Mesothelial cell of epicardium (in vitro differentiated cells): ENCODE measurements around the gene USH2A. TPM values are rescaled to one million over a fixed set of nuclear protein-coding genes. Genes with fewer than 3 reads are reported as not detected.

Experiments used
- DNase-seq, 2 experiments: peaks; one replicate each; pipeline ENCODE4 v3.0.0; 2021; ENCODE audit warnings: low spot score in 2 of 2; ENCODE audit not compliant: unreplicated experiment in 2 of 2
- H3K27ac Mint-ChIP-seq: 2 replicates; pipeline ENCODE4 v1.8.0; 2021; ENCODE audit warnings: mixed read lengths
- H3K27me3 Mint-ChIP-seq: 2 replicates; pipeline ENCODE4 v1.8.0; 2021; ENCODE audit warnings: low read depth, mixed read lengths
- H3K36me3 Mint-ChIP-seq: 2 replicates; pipeline ENCODE4 v1.8.0; 2021; ENCODE audit warnings: mixed read lengths
- H3K4me1 Mint-ChIP-seq: 2 replicates; pipeline ENCODE4 v1.8.0; 2021; ENCODE audit warnings: mixed read lengths
- H3K4me3 Mint-ChIP-seq: 2 replicates; pipeline ENCODE4 v1.8.0; 2021; ENCODE audit warnings: mild to moderate bottlenecking, moderate library complexity, mixed read lengths
- H3K9me3 Mint-ChIP-seq: 2 replicates; pipeline ENCODE4 v1.8.0; 2021; ENCODE audit warnings: mixed read lengths
- total RNA-seq: library from RNA; stranded (reverse); gene quantifications from 3 replicates; pipeline ENCODE4 v1.2.1, GENCODE V29; 2021
- TF ChIP-seq, protein P1 (sequence below): fragments of 200-600 bp; sonication (generic); IDR thresholded peaks from one replicate; pipeline ENCODE4 v1.5.0; 2021; ENCODE audit warnings: antibody characterized with exemption; ENCODE audit not compliant: unreplicated experiment

The USH2A gene
- total RNA-seq, 1 donor from 2014 or later: 0.02 TPM

DNA sequence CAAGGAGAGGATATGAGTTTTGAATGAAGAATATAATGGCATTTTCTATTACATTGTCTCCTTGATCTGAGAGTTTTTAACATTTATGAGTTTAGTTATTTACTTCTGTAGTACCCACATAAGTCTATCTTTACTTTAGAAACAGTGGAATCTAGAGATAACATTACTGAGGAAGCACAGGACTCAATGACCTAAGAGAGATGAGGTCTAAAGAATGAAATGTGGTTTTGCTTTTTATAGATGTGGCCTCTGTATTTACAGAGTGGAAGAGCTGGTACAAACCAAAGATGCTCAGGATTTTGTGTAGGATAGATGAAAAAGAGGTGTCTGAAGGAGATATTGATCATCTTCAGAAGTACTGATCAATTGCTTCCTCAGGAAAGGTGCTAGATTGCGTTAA is 678.8 kb downstream of the USH2A start:
- Mint-ChIP-seq H3K9me3 (no peaks in the 10 kb centered on the region), H3K36me3 (no peaks in the 10 kb centered on the region), H3K4me1 (no peaks in the 10 kb centered on the region), H3K27me3 (no peaks in the 10 kb centered on the region), H3K4me3 (no peak overlapping the region), H3K27ac (no peak overlapping the region)
- DNase-seq: no peak
- TF ChIP-seq, protein P1, sequence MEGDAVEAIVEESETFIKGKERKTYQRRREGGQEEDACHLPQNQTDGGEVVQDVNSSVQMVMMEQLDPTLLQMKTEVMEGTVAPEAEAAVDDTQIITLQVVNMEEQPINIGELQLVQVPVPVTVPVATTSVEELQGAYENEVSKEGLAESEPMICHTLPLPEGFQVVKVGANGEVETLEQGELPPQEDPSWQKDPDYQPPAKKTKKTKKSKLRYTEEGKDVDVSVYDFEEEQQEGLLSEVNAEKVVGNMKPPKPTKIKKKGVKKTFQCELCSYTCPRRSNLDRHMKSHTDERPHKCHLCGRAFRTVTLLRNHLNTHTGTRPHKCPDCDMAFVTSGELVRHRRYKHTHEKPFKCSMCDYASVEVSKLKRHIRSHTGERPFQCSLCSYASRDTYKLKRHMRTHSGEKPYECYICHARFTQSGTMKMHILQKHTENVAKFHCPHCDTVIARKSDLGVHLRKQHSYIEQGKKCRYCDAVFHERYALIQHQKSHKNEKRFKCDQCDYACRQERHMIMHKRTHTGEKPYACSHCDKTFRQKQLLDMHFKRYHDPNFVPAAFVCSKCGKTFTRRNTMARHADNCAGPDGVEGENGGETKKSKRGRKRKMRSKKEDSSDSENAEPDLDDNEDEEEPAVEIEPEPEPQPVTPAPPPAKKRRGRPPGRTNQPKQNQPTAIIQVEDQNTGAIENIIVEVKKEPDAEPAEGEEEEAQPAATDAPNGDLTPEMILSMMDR: no peak

DNA sequence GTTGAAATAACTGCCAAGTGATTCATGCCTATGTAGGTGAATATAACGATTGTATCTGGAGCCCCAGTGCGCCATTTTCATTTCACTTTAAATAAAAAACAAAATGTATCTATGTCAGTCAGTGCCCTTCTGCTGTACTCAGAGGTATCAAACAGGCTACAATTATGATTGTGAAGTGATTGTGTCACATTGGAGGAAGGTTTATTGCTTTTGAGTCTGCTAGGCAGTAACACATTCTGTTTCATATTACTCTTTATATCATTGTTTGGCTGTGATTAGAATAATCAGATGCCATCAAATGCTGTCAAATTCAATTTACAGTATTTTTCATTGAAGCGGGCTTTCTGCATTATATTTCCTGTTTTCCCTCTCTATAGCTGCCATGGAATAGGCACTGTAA is 684.2 kb downstream of the USH2A start:
- Mint-ChIP-seq H3K36me3 (peaks cover 6% of the 10 kb centered on the region), H3K27ac (no peak overlapping the region), H3K4me3 (no peak overlapping the region), H3K27me3 (no peaks in the 10 kb centered on the region), H3K4me1 (no peaks in the 10 kb centered on the region), H3K9me3 (peaks cover 11% of the 10 kb centered on the region)
- TF ChIP-seq, protein P1: no peak
- DNase-seq: no peak

DNA sequence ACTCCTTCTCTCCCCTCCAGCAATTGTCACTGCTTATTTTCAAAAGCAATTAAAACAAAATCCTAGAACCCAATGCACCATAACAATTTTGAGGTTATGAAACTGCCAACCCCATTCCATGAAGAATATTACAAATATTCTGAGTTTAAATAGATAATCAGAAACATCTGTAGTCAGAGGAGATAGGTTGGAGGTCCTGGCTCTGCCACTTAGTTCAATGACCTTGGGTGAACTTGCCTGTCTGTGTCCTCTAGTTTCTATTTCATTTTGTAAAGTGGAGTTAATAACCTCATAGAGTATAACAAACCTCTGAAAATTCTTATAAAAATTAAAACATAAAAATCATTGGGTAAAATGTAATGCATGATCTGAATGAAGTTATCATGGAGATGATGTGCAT is 691.5 kb downstream of the USH2A start:
- no peak overlapping the region for H3K27ac Mint-ChIP-seq
- DNase-seq: no peak
- H3K9me3 Mint-ChIP-seq: peaks cover 12% of the 10 kb centered on the region
- no peaks in the 10 kb centered on the region for H3K27me3 Mint-ChIP-seq
- TF ChIP-seq, protein P1: no peak
- no peak overlapping the region for H3K4me3 Mint-ChIP-seq
- H3K36me3 Mint-ChIP-seq: peaks cover 6% of the 10 kb centered on the region
- no peaks in the 10 kb centered on the region for H3K4me1 Mint-ChIP-seq

DNA sequence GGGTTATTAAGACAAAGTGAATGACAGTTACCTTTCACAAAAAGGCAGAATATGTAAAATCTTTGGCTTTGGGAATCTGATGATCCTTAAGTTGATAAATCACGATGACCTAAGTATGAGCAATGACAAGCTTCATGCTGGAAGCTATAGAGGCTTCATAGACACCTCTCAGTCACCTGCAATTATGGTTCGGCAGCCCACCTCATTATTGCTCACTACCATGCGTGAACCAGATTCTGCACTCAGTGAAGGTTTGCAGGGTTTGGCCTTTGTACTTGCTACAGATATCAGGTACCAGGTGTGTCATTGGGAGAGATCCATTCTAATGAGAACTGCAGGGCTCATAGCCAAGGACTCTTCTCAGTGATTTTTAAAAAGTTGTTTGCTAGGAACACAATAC is 692.6 kb downstream of the USH2A start:
- Mint-ChIP-seq H3K36me3 (peaks cover 6% of the 10 kb centered on the region), H3K9me3 (peaks cover 12% of the 10 kb centered on the region), H3K27ac (no peak overlapping the region), H3K4me3 (no peak overlapping the region), H3K27me3 (no peaks in the 10 kb centered on the region), H3K4me1 (no peaks in the 10 kb centered on the region)
- no peak for DNase-seq
- TF ChIP-seq, protein P1: no peak

DNA sequence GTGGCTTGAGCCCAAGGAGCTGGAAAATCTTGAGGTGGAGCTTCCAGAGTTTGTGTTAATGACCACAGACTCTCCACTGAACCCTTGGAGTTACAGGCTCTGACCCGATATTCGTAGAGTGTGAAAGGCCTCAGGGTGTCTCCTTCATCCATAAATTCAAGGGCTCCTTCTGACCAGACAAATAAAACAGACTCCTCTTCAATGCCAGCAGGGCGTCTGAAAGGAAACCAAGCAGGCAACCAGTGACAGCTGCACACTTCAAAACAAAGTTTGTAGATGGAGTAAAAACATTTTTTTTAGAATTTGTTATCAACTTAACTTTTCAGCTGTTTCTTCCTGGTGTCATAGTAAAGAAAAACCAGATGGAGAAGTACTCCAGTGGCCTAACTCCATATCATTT is 695.1 kb downstream of the USH2A start:
- H3K27ac Mint-ChIP-seq: no peak overlapping the region
- no peak for DNase-seq
- no peaks in the 10 kb centered on the region for H3K4me1 Mint-ChIP-seq
- peaks cover 3% of the 10 kb centered on the region for H3K27me3 Mint-ChIP-seq
- TF ChIP-seq, protein P1: no peak
- no peaks in the 10 kb centered on the region for H3K36me3 Mint-ChIP-seq
- H3K9me3 Mint-ChIP-seq: no peaks in the 10 kb centered on the region
- no peak overlapping the region for H3K4me3 Mint-ChIP-seq

DNA sequence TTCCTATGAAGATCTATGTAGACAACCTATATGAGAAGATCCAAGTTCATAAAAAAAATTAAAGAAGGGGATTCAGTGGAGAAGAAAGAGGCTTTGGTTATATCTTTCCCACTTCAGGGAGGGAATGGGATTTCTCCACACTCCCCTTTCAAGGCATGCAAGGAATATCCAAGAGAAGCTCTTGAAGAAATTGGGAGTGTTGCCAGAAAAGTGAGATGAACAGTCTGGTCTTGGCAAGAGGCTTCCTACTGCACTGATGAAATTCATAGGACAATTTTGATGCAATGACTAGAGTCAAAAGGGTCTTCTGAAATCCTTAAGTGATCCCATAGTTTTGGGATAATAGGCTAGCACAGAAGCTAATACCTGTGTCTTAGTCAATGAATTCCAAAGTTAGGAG is 703.1 kb downstream of the USH2A start:
- TF ChIP-seq, protein P1: no peak
- Mint-ChIP-seq H3K27ac (no peak overlapping the region), H3K27me3 (peaks cover 15% of the 10 kb centered on the region), H3K4me3 (no peak overlapping the region), H3K9me3 (no peaks in the 10 kb centered on the region), H3K36me3 (no peaks in the 10 kb centered on the region), H3K4me1 (no peaks in the 10 kb centered on the region)
- DNase-seq: no peak
